DOHH2 (cell line): ENCODE measurements around the gene MTFP1.

Source experiments
- H3F3A ChIP-seq: fragments of 200-600 bp; sonication (generic), shearing (Covaris generic); 2 replicates; pipeline ENCODE4 v1.6.0; 2016; ENCODE audit warnings: antibody characterized with exemption, mild to moderate bottlenecking; ENCODE audit not compliant: control insufficient read depth, insufficient read depth
- H3K27ac ChIP-seq: fragments of 200-600 bp; sonication (generic); 2 replicates; pipeline ENCODE4 v1.5.1; 2014; ENCODE audit warnings: low read depth, mild to moderate bottlenecking, low read length, moderate library complexity
- H3K27me3 ChIP-seq: fragments of 200-600 bp; sonication (generic); 2 replicates; pipeline ENCODE4 v1.6.1; 2014; ENCODE audit warnings: mild to moderate bottlenecking, low read length, mixed read lengths; ENCODE audit not compliant: control insufficient read depth
- H3K36me3 ChIP-seq: fragments of 200-600 bp; sonication (generic); 2 replicates; pipeline ENCODE4 v1.6.1; 2014; ENCODE audit warnings: mild to moderate bottlenecking, low read length, moderate library complexity, mixed read lengths; ENCODE audit not compliant: control insufficient read depth
- H3K4me1 ChIP-seq: fragments of 200-600 bp; sonication (generic); 2 replicates; pipeline ENCODE4 v1.6.1; 2014; ENCODE audit warnings: mild to moderate bottlenecking, low read length, mixed read lengths; ENCODE audit not compliant: control insufficient read depth
- H3K4me2 ChIP-seq: fragments of 200-600 bp; sonication (generic); 2 replicates; pipeline ENCODE4 v1.6.0; 2014; ENCODE audit warnings: mild to moderate bottlenecking, low read length, moderate library complexity
- H3K4me3 ChIP-seq: fragments of 200-600 bp; sonication (generic); 2 replicates; pipeline ENCODE4 v1.5.1; 2014; ENCODE audit warnings: mild to moderate bottlenecking, low read length, mixed read lengths
- H3K79me2 ChIP-seq: fragments of 200-600 bp; sonication (generic); 2 replicates; pipeline ENCODE4 v1.6.1; 2014; ENCODE audit warnings: mild to moderate bottlenecking, low read length, mixed read lengths; ENCODE audit not compliant: control insufficient read depth
- H3K9me2 ChIP-seq: fragments of 200-600 bp; sonication (generic); replicated peaks from 2 replicates; pipeline ENCODE4 v1.6.1; 2014; ENCODE audit warnings: mild to moderate bottlenecking, low read length, mixed read lengths; ENCODE audit not compliant: control insufficient read depth
- H3K9me3 ChIP-seq: fragments of 200-600 bp; sonication (generic); 2 replicates; pipeline ENCODE4 v1.6.1; 2014; ENCODE audit warnings: antibody characterized with exemption, low read length, mixed read lengths; ENCODE audit not compliant: control insufficient read depth, insufficient read depth
- H4K20me1 ChIP-seq: fragments of 200-600 bp; sonication (generic); 2 replicates; pipeline ENCODE4 v1.6.0; 2014; ENCODE audit warnings: low read depth, mild to moderate bottlenecking, antibody characterized with exemption, low read length, moderate library complexity; ENCODE audit not compliant: control insufficient read depth, insufficient read depth
- EZH2phosphoT487 ChIP-seq: fragments of 200-600 bp; sonication (generic); IDR thresholded peaks from 2 replicates; pipeline ENCODE4 v1.6.1; 2017; ENCODE audit warnings: borderline replicate concordance, mild to moderate bottlenecking, antibody characterized with exemption, low read length, moderate library complexity, mixed read lengths
- TF ChIP-seq, protein P1 (sequence below): fragments of 200-600 bp; sonication (generic); IDR thresholded peaks from one replicate; pipeline ENCODE4 v1.5.1; 2014; ENCODE audit warnings: antibody characterized with exemption, mild to moderate bottlenecking, low read depth, low read length; ENCODE audit not compliant: poor library complexity, severe bottlenecking

The MTFP1 gene

DNA sequence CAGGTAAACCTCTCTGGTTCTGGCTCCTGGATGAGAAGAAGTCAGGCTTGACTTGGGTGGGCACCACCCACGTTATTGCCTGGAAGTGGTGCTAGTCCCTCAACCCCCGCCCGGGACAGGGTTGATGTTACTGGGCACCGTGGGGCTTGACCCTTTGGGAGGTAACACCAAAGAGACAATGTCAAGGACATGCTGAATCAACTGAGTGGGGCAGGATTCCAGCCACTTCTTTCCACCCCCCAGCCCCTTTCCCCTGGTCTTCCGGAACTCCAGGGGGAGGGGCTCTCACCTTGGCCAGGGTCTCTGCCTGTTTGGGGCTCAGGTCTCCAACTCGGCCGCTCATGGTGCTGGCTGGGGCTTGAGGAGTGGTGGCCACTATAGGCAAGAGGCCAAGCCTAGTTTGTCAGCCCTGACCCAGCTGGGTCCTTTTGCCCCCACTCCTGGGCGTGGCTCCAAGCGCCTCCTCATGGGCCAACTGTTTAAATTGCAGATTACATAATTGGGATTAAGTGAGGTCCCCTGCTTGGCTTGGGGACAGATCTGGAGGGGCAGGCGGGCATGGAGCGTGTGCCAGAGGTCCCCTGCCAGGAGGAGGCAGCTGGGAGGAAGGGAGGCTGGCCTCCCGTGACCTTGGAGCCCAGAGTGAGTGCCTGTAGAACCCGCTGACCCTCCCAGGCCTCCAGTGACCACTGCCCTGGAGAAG is 46.2 kb downstream of the MTFP1 start, which contains the start of gene SEC14L3:
TSS of gene SEC14L3 (minus strand) at position 402 of the 703 bp plus-strand sequence. CDS start at position 343, 59 bp downstream.
- Histone ChIP-seq H3K4me3 (no peak within 1 kb of the TSS), H4K20me1 (no peaks in the 10 kb centered on the region), H3K4me1 (no peaks in the 10 kb centered on the region), H3F3A (no peaks in the 10 kb centered on the region), H3K9me2 (no peaks in the 10 kb centered on the region), H3K4me2 (no peak within 1 kb of the TSS), H3K27me3 (peaks cover 5% of the 10 kb centered on the region), H3K36me3 (no peaks in the 10 kb centered on the region), H3K9me3 (no peaks in the 10 kb centered on the region), H3K79me2 (no peaks in the 10 kb centered on the region), H3K27ac (no peak within 1 kb of the TSS)
- TF ChIP-seq, protein P1, sequence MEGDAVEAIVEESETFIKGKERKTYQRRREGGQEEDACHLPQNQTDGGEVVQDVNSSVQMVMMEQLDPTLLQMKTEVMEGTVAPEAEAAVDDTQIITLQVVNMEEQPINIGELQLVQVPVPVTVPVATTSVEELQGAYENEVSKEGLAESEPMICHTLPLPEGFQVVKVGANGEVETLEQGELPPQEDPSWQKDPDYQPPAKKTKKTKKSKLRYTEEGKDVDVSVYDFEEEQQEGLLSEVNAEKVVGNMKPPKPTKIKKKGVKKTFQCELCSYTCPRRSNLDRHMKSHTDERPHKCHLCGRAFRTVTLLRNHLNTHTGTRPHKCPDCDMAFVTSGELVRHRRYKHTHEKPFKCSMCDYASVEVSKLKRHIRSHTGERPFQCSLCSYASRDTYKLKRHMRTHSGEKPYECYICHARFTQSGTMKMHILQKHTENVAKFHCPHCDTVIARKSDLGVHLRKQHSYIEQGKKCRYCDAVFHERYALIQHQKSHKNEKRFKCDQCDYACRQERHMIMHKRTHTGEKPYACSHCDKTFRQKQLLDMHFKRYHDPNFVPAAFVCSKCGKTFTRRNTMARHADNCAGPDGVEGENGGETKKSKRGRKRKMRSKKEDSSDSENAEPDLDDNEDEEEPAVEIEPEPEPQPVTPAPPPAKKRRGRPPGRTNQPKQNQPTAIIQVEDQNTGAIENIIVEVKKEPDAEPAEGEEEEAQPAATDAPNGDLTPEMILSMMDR, result no peak
- TF ChIP-seq EZH2phosphoT487, result no peak

DNA sequence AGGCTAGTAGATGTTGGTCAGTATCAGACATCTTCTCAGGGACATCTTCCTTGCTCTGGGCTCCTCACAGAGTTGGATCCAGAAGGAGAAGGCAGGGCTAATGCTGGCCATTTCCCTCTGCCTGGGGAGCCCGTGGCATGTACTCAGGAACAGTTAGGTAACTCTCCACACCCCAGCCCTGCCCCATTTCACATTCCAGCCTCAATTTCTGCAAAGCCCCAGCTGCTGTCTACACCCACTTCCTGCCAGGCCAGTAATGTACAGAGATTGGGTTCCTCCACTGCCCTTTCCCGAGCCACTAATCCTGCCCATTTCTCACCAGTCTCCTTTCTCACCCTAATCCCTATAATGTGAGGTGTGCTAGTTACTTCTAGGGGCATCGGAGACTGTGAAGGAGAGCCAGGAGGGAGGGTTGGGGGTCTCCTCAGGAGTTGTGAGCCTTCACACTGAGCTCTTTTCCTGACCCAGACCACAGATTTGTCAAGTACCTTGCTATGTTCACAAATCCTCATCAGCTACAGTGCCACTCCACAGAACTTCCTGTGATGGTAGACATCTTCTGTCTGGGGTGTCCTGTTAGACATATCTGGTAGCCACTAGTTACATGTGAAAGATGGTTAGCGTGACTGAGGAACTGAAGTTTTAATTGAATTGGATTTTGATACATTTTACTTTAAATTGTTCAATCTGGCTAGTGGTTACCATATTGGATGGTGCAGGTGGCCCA is 47.6 kb downstream of the MTFP1 start:
- no peaks in the 10 kb centered on the region; the same call in 1 of the 2 replicates for H3K27me3 ChIP-seq
- no peaks in the 10 kb centered on the region for H3K4me1 ChIP-seq
- H3K9me2 ChIP-seq, result no peaks in the 10 kb centered on the region
- TF ChIP-seq, protein P1, result no peak
- no peak for TF ChIP-seq EZH2phosphoT487
- no peaks in the 10 kb centered on the region for H4K20me1 ChIP-seq
- no peaks in the 10 kb centered on the region for H3F3A ChIP-seq
- H3K4me3 ChIP-seq, result no peak overlapping the region
- H3K4me2 ChIP-seq, result no peak overlapping the region
- no peak overlapping the region for H3K27ac ChIP-seq
- H3K79me2 ChIP-seq, result no peaks in the 10 kb centered on the region
- H3K9me3 ChIP-seq, result no peaks in the 10 kb centered on the region
- H3K36me3 ChIP-seq, result no peaks in the 10 kb centered on the region

DNA sequence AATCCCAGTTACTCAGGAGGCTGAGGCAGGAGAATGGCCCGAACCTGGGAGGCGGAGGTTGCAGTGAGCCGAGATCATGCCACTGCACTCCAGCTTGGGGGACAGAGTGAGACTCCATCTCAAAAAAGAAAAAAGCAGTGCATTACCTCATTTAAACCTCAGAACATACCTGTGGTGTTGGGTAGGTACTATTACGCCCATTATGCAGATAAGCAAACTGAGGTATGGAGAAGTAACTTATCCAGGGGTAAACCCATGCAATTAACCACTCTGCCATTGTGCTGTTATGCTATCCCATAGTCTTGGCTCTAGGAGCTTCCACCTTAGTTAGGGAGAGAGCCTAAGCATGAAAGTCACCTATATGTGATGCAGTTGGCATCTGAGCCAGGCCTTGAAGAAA is 48.6 kb downstream of the MTFP1 start:
- H3K4me3 ChIP-seq, result no peak overlapping the region
- H3K9me3 ChIP-seq, result no peaks in the 10 kb centered on the region
- H3K79me2 ChIP-seq, result no peaks in the 10 kb centered on the region
- no peaks in the 10 kb centered on the region for H3K9me2 ChIP-seq
- no peak for TF ChIP-seq EZH2phosphoT487
- TF ChIP-seq, protein P1, result no peak
- H3K27me3 ChIP-seq, result peaks cover 2% of the 10 kb centered on the region; the same call in 1 of the 2 replicates
- no peak overlapping the region for H3K27ac ChIP-seq
- no peaks in the 10 kb centered on the region for H3K36me3 ChIP-seq
- no peak overlapping the region for H3K4me2 ChIP-seq
- H3F3A ChIP-seq, result no peaks in the 10 kb centered on the region
- H4K20me1 ChIP-seq, result no peaks in the 10 kb centered on the region
- H3K4me1 ChIP-seq, result no peaks in the 10 kb centered on the region
